VCaP (cell line): ENCODE results near the gene TLE7.

Experiments used
- H3K27ac ChIP-seq: fragments of 450-650 bp; 2 replicates; pipeline ENCODE4 v1.5.1; 2017
- TF ChIP-seq, protein P1 (sequence below): fragments of 450-650 bp; conservative IDR thresholded peaks from 2 replicates; pipeline ENCODE4 v1.5.1; 2017; ENCODE audit warnings: mild to moderate bottlenecking, moderate library complexity

Gene TLE7

GRCh38 chr16:71442051-71442440, at the start of gene TLE7:
Gene TLE7, minus strand, starts transcription at chr16:71442054. Its CDS starts 8,730 bp downstream, at chr16:71433324.
- no peak within 1 kb of the TSS for H3K27ac ChIP-seq
- TF ChIP-seq, protein P1, sequence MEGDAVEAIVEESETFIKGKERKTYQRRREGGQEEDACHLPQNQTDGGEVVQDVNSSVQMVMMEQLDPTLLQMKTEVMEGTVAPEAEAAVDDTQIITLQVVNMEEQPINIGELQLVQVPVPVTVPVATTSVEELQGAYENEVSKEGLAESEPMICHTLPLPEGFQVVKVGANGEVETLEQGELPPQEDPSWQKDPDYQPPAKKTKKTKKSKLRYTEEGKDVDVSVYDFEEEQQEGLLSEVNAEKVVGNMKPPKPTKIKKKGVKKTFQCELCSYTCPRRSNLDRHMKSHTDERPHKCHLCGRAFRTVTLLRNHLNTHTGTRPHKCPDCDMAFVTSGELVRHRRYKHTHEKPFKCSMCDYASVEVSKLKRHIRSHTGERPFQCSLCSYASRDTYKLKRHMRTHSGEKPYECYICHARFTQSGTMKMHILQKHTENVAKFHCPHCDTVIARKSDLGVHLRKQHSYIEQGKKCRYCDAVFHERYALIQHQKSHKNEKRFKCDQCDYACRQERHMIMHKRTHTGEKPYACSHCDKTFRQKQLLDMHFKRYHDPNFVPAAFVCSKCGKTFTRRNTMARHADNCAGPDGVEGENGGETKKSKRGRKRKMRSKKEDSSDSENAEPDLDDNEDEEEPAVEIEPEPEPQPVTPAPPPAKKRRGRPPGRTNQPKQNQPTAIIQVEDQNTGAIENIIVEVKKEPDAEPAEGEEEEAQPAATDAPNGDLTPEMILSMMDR: no peak

- no peak overlapping the region for H3K27ac ChIP-seq
- TF ChIP-seq, protein P1: no peak
Observed at GRCh38 chr16:71491054-71491453, 49.2 kb upstream of the TLE7 start.

DNA sequence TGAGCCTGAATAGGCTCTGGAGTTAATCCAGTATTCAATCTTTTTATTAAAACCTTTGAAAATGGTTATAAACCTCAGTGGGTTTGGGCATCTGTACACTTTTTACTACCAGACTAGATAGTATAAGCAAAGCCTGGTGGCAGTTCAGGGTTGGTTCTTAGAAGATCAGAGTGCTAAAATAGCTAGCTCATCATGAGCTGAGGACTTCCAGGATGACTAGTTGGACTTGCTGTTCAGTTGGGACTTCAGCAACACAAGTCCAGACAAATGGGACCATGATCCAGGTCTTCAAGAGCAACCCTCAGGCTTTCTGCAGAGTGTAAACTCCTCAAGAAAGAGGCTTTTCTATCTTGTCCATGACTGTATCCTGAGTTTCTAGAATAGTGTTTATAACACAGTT, 48.5 kb upstream of the TLE7 start:
- H3K27ac ChIP-seq: no peak overlapping the region
- TF ChIP-seq, protein P1: no peak

DNA sequence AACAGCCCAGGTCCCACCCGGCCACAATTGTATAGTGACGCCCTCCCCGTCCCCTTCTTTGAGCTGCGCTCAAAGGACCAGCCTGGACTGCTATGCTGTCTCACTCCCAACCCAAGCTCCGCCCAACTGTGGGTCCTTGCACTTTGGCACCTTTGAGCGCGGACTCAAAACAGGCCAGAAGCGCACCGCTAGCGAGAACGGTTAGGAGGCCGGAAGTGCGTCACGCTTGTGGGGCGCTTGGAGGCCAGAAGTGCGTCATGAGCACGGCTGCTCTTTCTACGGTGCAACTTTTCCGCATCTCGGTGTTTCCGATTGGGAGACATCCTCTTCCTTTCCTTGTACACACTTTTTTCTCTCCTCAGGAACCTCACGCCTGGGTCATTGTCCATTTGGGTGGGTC, 47.3 kb upstream of the TLE7 start, which contains the start of gene ZNF19:
TSS of gene ZNF19 (minus strand) at position 203 of the 400 bp plus-strand sequence. CDS start 7,210 bp downstream, outside the sequence.
- H3K27ac ChIP-seq: no peak within 1 kb of the TSS
- TF ChIP-seq, protein P1: no peak

- TF ChIP-seq, protein P1: no peak
- peak overlapping the region; percentile 78 for H3K27ac ChIP-seq
Observed at GRCh38 chr16:71484006-71484893, 42.4 kb upstream of the TLE7 start.

DNA sequence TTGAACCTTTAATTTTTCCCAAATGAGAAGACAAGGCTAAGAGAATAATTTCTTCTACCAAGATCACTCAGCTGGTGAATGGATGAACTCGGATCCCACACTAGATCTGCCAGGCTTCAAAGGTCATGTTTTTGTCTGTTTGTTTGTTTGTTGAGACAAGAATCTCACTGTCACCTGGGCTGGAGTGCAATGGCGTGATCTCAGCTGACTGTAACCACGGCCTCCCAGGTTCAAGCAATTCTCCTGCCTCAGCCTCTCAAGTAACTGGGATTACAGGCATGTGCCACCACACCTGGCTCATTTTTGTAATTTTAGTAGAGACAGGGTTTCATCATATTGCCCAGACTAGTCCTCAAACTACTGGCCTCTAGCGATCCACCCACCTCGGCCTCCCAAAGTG, 40.7 kb upstream of the TLE7 start:
- H3K27ac ChIP-seq: no peak overlapping the region
- TF ChIP-seq, protein P1: no peak

DNA sequence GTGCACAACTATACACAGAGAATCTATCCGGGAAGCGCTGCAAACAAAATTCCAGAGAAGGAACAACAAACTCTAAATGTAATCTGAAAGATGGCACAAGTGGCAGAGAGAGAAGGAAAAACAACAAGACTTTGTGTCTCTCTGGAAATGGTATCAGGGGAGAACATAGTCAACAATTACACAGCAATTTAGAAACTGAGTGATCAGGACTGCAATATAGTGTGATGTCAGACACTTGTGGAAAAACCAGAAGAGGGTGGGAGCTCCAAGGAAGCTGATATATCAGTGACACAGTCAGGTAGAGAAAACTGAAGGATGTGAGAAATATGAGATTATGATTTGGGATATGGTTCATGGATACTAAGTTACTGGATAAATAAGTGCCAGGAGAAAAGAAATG, 39.1 kb upstream of the TLE7 start:
- no peak overlapping the region for H3K27ac ChIP-seq
- TF ChIP-seq, protein P1: no peak
